HEK293T (cell line): Measurements from ENCODE around the gene TMTC1.

Experiments
- ARNT ChIP-seq: fragments of 450-650 bp; IDR thresholded peaks from 2 replicates; pipeline ENCODE4 v1.6.1; 2017; ENCODE audit warnings: mild to moderate bottlenecking
- BHLHE40 ChIP-seq: fragments of 450-650 bp; IDR thresholded peaks from 2 replicates; pipeline ENCODE4 v1.6.1; 2016; ENCODE audit warnings: mild to moderate bottlenecking, moderate library complexity, borderline replicate concordance
- CTBP1 ChIP-seq: fragments of 450-650 bp; IDR thresholded peaks from 2 replicates; pipeline ENCODE4 v1.6.1; 2016; ENCODE audit warnings: borderline replicate concordance
- FOXM1 ChIP-seq: fragments of 450-650 bp; IDR thresholded peaks from 2 replicates; pipeline ENCODE4 v1.6.1; 2017; ENCODE audit warnings: mild to moderate bottlenecking, borderline replicate concordance
- HDGF ChIP-seq: fragments of 450-650 bp; IDR thresholded peaks from 2 replicates; pipeline ENCODE4 v1.6.1; 2017; ENCODE audit warnings: antibody characterized with exemption, borderline replicate concordance
- NFRKB ChIP-seq: fragments of 450-650 bp; IDR thresholded peaks from 2 replicates; pipeline ENCODE4 v1.6.1; 2016; ENCODE audit warnings: mild to moderate bottlenecking, moderate library complexity
- SP1 ChIP-seq: fragments of 450-650 bp; IDR thresholded peaks from 2 replicates; pipeline ENCODE4 v1.6.1; 2017
- SUZ12 ChIP-seq: fragments of 450-650 bp; IDR thresholded peaks from 2 replicates; pipeline ENCODE4 v1.6.1; 2016; ENCODE audit warnings: mild to moderate bottlenecking
- TARDBP ChIP-seq: fragments of 450-650 bp; IDR thresholded peaks from 2 replicates; pipeline ENCODE4 v1.6.1; 2016
- TF ChIP-seq, protein P1 (sequence below): fragments of 450-650 bp; IDR thresholded peaks from 2 replicates; pipeline ENCODE4 v1.6.1; 2016

DNA sequence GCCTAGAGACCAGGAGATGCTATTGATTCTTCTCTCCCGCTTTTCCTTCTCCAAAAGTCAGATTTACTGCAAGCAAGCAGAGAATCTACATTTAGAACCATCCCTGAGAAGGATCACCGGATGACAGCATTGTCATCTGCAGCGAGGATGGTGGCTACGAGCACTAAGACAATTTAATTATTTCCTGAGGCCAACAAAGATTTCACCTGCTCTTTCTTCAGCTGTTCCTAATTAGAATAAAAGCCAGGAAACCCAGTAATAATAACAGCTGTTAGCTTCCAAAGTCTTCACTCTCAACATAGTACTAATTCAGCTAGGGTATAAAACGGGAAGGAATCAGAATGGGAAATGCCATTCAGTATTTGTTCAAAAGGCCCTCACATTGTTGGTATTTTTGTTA is 53.3 kb downstream of the TMTC1 start:
- no peak for TF ChIP-seq TARDBP
- TF ChIP-seq CTBP1 = no peak
- TF ChIP-seq NFRKB = no peak
- no peak for TF ChIP-seq BHLHE40
- no peak for TF ChIP-seq HDGF
- TF ChIP-seq FOXM1 = no peak
- TF ChIP-seq ARNT = no peak
- TF ChIP-seq SUZ12 = no peak
- TF ChIP-seq, protein P1, sequence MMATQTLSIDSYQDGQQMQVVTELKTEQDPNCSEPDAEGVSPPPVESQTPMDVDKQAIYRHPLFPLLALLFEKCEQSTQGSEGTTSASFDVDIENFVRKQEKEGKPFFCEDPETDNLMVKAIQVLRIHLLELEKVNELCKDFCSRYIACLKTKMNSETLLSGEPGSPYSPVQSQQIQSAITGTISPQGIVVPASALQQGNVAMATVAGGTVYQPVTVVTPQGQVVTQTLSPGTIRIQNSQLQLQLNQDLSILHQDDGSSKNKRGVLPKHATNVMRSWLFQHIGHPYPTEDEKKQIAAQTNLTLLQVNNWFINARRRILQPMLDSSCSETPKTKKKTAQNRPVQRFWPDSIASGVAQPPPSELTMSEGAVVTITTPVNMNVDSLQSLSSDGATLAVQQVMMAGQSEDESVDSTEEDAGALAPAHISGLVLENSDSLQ = no peak
- no peak for TF ChIP-seq SP1
